Panc1 (cell line): ENCODE data around the gene GMDS.

Experiments
- SIN3A ChIP-seq: IDR thresholded peaks from 2 replicates; pipeline ENCODE4 v1.6.1; 2012; ENCODE audit warnings: low read depth, mild to moderate bottlenecking, low read length, moderate library complexity, borderline replicate concordance; ENCODE audit not compliant: insufficient read depth
- TF ChIP-seq, protein P1 (sequence below): fragments of 450-650 bp; IDR thresholded peaks from 2 replicates; pipeline ENCODE4 v1.5.1; 2017; ENCODE audit warnings: mild to moderate bottlenecking

GRCh38 chr6:1836690-1837089 is 408.7 kb downstream of the GMDS start:
- no peak for TF ChIP-seq SIN3A
- TF ChIP-seq, protein P1, sequence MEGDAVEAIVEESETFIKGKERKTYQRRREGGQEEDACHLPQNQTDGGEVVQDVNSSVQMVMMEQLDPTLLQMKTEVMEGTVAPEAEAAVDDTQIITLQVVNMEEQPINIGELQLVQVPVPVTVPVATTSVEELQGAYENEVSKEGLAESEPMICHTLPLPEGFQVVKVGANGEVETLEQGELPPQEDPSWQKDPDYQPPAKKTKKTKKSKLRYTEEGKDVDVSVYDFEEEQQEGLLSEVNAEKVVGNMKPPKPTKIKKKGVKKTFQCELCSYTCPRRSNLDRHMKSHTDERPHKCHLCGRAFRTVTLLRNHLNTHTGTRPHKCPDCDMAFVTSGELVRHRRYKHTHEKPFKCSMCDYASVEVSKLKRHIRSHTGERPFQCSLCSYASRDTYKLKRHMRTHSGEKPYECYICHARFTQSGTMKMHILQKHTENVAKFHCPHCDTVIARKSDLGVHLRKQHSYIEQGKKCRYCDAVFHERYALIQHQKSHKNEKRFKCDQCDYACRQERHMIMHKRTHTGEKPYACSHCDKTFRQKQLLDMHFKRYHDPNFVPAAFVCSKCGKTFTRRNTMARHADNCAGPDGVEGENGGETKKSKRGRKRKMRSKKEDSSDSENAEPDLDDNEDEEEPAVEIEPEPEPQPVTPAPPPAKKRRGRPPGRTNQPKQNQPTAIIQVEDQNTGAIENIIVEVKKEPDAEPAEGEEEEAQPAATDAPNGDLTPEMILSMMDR = no peak
